SK-N-SH (cell line): ENCODE data around the gene GPRC5A. TPM values are rescaled to one million over a fixed set of nuclear protein-coding genes. Genes with fewer than 3 reads are reported as not detected.

Experiments used
- CTCF ChIA-PET: fragments of 300-600, 350-600 bp; formaldehyde crosslinking; extraction: SDS; loops from one replicate; lab custom pipeline; 2021; lab: Yijun Ruan, JAX
- POLR2A ChIA-PET: fragments of 350-600 bp; sonication (Branson Sonifier 250); formaldehyde crosslinking; extraction: SDS; loops from one replicate; lab custom pipeline; 2020; ENCODE audit warnings: antibody characterized with exemption, inconsistent platforms; lab: Yijun Ruan, JAX
- DNase-seq: peaks from one replicate; pipeline ENCODE4 v3.0.0; 2012
- H2AFZ ChIP-seq: fragments of 200-600 bp; sonication (generic); 2 replicates; pipeline ENCODE4 v1.8.1; 2016; ENCODE audit warnings: antibody characterized with exemption, mild to moderate bottlenecking, low read depth
- H3F3A ChIP-seq: fragments of 200-600 bp; sonication (generic); replicated peaks from 2 replicates; pipeline ENCODE3; 2016; ENCODE audit warnings: antibody characterized with exemption, mild to moderate bottlenecking; ENCODE audit not compliant: insufficient read depth
- H3K27ac ChIP-seq, 2 experiments: fragments of 200-500 bp in 1 of 2; fragments of 200-600 bp in 1 of 2; sonication (Bioruptor generic) in 1 of 2; sonication (generic), shearing (Covaris generic) in 1 of 2; 2 replicates each; pipeline versions ENCODE4 v1.5.1 to v1.6.1; 2014 to 2016; ENCODE audit warnings: low read depth in 2 of 2, inconsistent platforms in 1 of 2, low read length in 1 of 2, mild to moderate bottlenecking in 1 of 2, mixed read lengths in 1 of 2
- H3K27me3 ChIP-seq: fragments of 200-600 bp; sonication (generic), shearing (Covaris generic); 2 replicates; pipeline ENCODE4 v1.6.1; 2016; ENCODE audit warnings: mixed run types; ENCODE audit not compliant: insufficient read depth
- H3K36me3 ChIP-seq, 2 experiments: fragments of 200-500 bp in 1 of 2; fragments of 200-600 bp in 1 of 2; sonication (Bioruptor generic) in 1 of 2; sonication (generic) in 1 of 2; replicated peaks in 1 of 2; 2 replicates each; pipeline versions ENCODE3 to v1.5.1; 2014 to 2016; ENCODE audit warnings: low read length in 1 of 2, mild to moderate bottlenecking in 1 of 2; ENCODE audit not compliant: insufficient read depth in 2 of 2, control insufficient read depth in 1 of 2
- H3K4me1 ChIP-seq, 2 experiments: fragments of 200-500 bp in 1 of 2; fragments of 200-600 bp in 1 of 2; sonication (Bioruptor generic) in 1 of 2; sonication (generic), shearing (Covaris generic) in 1 of 2; 2 replicates each; pipeline versions ENCODE4 v1.5.1 to v1.6.1; 2014 to 2016; ENCODE audit warnings: low read depth in 1 of 2, low read length in 1 of 2, mixed run types in 1 of 2; ENCODE audit not compliant: insufficient read depth in 2 of 2, control insufficient read depth in 1 of 2
- H3K4me2 ChIP-seq: fragments of 200-600 bp; sonication (generic), shearing (Covaris generic); 2 replicates; pipeline ENCODE4 v1.6.1; 2017; ENCODE audit warnings: mixed run types
- H3K4me3 ChIP-seq, 2 experiments: fragments of 200-500 bp in 1 of 2; fragments of 200-600 bp in 1 of 2; sonication (Bioruptor generic) in 1 of 2; sonication (generic), shearing (Covaris generic) in 1 of 2; 2 replicates each; pipeline versions ENCODE4 v1.5.1 to v1.8.1; 2014 to 2016; ENCODE audit warnings: low read depth in 2 of 2, inconsistent platforms in 1 of 2, low read length in 1 of 2, mild to moderate bottlenecking in 1 of 2, mixed read lengths in 1 of 2, moderate library complexity in 1 of 2
- H3K79me2 ChIP-seq: fragments of 200-600 bp; sonication (generic); 2 replicates; pipeline ENCODE4 v1.8.1; 2017; ENCODE audit warnings: mild to moderate bottlenecking; ENCODE audit not compliant: insufficient read depth
- H3K9ac ChIP-seq: fragments of 200-600 bp; sonication (generic); 2 replicates; pipeline ENCODE4 v1.6.1; 2017; ENCODE audit warnings: mixed run types
- H3K9me2 ChIP-seq: fragments of 200-600 bp; sonication (generic); 2 replicates; pipeline ENCODE4 v1.6.1; 2017; ENCODE audit warnings: mixed run types
- H3K9me3 ChIP-seq: fragments of 200-600 bp; sonication (generic); 2 replicates; pipeline ENCODE4 v1.6.1; 2017; ENCODE audit warnings: mixed run types, mild to moderate bottlenecking, moderate library complexity
- H4K20me1 ChIP-seq: fragments of 200-600 bp; sonication (generic); 2 replicates; pipeline ENCODE4 v1.6.1; 2017; ENCODE audit warnings: mild to moderate bottlenecking, mixed run types; ENCODE audit not compliant: insufficient read depth
- ELF1 ChIP-seq: IDR thresholded peaks from 2 replicates; pipeline ENCODE4 v1.4.0; 2012
- EP300 ChIP-seq, 2 experiments: IDR thresholded peaks; 2 replicates each; pipeline versions ENCODE4 v1.4.0 to v1.6.1; 2012; ENCODE audit warnings: borderline replicate concordance in 1 of 2, low read depth in 1 of 2, low read length in 1 of 2
- EZH2phosphoT487 ChIP-seq: fragments of 200-600 bp; sonication (generic); IDR thresholded peaks from 2 replicates; pipeline ENCODE4 v1.6.1; 2017; ENCODE audit warnings: low read depth, mixed run types, mild to moderate bottlenecking, antibody characterized with exemption, moderate library complexity, borderline replicate concordance
- FOXM1 ChIP-seq: IDR thresholded peaks from 2 replicates; pipeline ENCODE4 v1.4.0; 2012; ENCODE audit warnings: low read depth, mild to moderate bottlenecking
- JUND ChIP-seq: IDR thresholded peaks from 2 replicates; pipeline ENCODE4 v1.4.0; 2012
- MEF2A ChIP-seq: IDR thresholded peaks from 2 replicates; pipeline ENCODE4 v1.4.0; 2012; ENCODE audit warnings: low read depth, borderline replicate concordance
- NRF1 ChIP-seq: IDR thresholded peaks from 2 replicates; pipeline ENCODE4 v1.6.1; 2012; ENCODE audit warnings: low read depth, mild to moderate bottlenecking, low read length
- POLR2AphosphoS5 ChIP-seq: IDR thresholded peaks from 2 replicates; pipeline ENCODE4 v1.6.1; 2012; ENCODE audit warnings: low read depth, low read length
- RAD21 ChIP-seq: IDR thresholded peaks from 2 replicates; pipeline ENCODE4 v1.6.1; 2012; ENCODE audit warnings: mild to moderate bottlenecking, low read length
- RXRA ChIP-seq: IDR thresholded peaks from 2 replicates; pipeline ENCODE4 v1.4.0; 2012; ENCODE audit warnings: low read depth, mild to moderate bottlenecking, borderline replicate concordance
- SIN3A ChIP-seq: IDR thresholded peaks from 2 replicates; pipeline ENCODE4 v1.6.1; 2012; ENCODE audit warnings: low read depth, mild to moderate bottlenecking, low read length, moderate library complexity, borderline replicate concordance
- SMC3 ChIP-seq: IDR thresholded peaks from 2 replicates; pipeline ENCODE4 v1.6.1; 2012; ENCODE audit warnings: low read depth, low read length, improper control_type of control experiment
- TCF12 ChIP-seq: IDR thresholded peaks from 2 replicates; pipeline ENCODE4 v1.4.0; 2012
- TEAD4 ChIP-seq: IDR thresholded peaks from 2 replicates; pipeline ENCODE4 v1.4.0; 2012; ENCODE audit warnings: mild to moderate bottlenecking, borderline replicate concordance; ENCODE audit not compliant: insufficient read depth
- YY1 ChIP-seq: IDR thresholded peaks from 2 replicates; pipeline ENCODE4 v1.4.0; 2012; ENCODE audit warnings: low read depth, mild to moderate bottlenecking
- WGBS: methylation state at CpG from one replicate; pipeline ENCODE4 v1.1.6; 2017; ENCODE audit warnings: low lambda C conversion rate; 5-methylcytosine and 5-hydroxymethylcytosine counted together
- polyA plus RNA-seq, 3 experiments: library from polyadenylated mRNA; depleted of rRNA; stranded (reverse); fragments of >200 nt; gene quantifications; 2 replicates each; pipeline ENCODE4 v1.2.3, GENCODE V29; 2012
- TF ChIP-seq, protein P1 (sequence below): fragments of 150-350 bp; IDR thresholded peaks from 2 replicates; pipeline ENCODE4 v1.6.1; 2017; ENCODE audit warnings: antibody characterized with exemption, low read length, low read depth, borderline replicate concordance
- TF ChIP-seq, protein P2 (sequence below): IDR thresholded peaks from 2 replicates; pipeline ENCODE4 v1.4.0; 2012; ENCODE audit warnings: low read depth, borderline replicate concordance
- TF ChIP-seq, protein P3 (sequence below): IDR thresholded peaks from 2 replicates; pipeline ENCODE4 v1.4.0; 2012; ENCODE audit warnings: low read depth, borderline replicate concordance

GPRC5A gene
- polyA plus RNA-seq, 1 of the 3 experiments (the other 2 are of a cell fraction), result 12.7 TPM

DNA sequence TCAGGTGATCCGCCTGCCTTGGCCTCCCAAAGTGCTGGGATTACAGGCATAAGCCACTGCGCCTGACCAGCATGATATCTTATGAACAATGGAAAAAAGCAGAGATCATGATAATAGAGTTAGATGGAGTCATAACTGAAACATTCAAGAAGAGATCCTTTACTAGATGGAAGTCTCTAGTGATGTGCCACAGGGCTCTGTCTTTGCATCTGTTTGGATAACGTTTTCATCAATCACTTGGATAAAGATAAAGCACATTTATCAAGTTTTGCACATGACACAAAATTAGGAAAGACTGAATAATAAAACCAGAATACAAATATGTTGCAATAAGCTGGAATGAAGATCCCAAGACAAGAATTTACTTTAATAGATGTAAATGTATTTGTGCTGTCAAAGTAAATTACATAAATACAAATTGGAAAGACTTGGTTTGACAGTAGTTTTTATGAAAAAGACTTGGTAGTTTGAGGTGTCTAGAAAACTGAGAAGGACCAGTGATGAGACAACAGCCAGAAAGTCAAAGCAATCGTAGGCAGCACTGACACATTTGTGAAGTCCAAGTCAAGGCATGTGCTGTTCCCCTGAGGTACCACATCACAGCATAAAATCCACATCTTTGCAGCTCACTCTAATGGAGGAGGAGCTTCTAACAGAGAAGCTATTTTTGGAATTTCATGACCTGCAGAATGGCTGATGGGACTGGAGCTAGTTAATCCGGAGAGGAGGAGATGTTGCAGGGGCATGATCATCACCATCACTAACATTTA lies 28.5 kb downstream of the GPRC5A start:
- Histone ChIP-seq H3K27me3 (no peaks in the 10 kb centered on the region), H3K9me2 (no peaks in the 10 kb centered on the region), H3K4me1 (no peaks in the 10 kb centered on the region), H3K9me3 (no peaks in the 10 kb centered on the region), H3K4me3 (no peak overlapping the region), H3K79me2 (no peaks in the 10 kb centered on the region), H4K20me1 (no peaks in the 10 kb centered on the region), H3F3A (no peaks in the 10 kb centered on the region), H3K9ac (no peak overlapping the region), H3K36me3 (no peaks in the 10 kb centered on the region), H2AFZ (no peak overlapping the region), H3K27ac (no peak overlapping the region), H3K4me2 (no peak overlapping the region)
- POLR2A ChIA-PET, result no interaction called here
- CTCF ChIA-PET, result interaction anchor here (1.4 to 4.8 kb wide), 3 partner anchors 62 to 292 kb away, joined by 4 to 29 read pairs (median 5); no protein-coding TSS in a partner anchor
- TF ChIP-seq TEAD4, result no peak
- TF ChIP-seq YY1, result no peak
- no peak for TF ChIP-seq POLR2AphosphoS5
- TF ChIP-seq JUND, result no peak
- no peak for TF ChIP-seq FOXM1
- TF ChIP-seq, protein P1, sequence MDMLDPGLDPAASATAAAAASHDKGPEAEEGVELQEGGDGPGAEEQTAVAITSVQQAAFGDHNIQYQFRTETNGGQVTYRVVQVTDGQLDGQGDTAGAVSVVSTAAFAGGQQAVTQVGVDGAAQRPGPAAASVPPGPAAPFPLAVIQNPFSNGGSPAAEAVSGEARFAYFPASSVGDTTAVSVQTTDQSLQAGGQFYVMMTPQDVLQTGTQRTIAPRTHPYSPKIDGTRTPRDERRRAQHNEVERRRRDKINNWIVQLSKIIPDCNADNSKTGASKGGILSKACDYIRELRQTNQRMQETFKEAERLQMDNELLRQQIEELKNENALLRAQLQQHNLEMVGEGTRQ, result no peak
- TF ChIP-seq RXRA, result no peak
- 66% methylated on average over 5 of the region's 5 CpGs for WGBS
- DNase-seq, result no peak

DNA sequence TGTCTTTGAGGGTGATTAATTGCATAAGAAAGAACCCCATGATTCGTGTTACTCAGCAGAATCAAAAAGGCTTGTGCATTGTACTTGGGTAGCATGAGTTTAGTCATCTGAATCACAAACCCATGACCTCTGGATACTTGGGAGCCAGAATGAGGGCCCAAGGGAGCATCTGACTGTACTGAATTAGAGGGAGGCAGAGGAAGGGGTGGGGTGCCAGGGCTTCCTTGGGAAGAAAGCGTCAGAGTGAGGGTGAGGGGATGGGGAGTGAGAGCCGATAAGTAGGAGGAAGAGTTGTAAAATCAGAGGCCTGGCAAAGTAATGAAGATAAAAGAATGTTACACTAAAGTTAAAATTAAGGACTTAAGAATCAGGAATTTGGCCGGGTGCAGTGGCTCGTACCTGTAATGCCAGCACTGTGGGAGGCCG lies 30.8 kb downstream of the GPRC5A start:
- no peaks in the 10 kb centered on the region for H4K20me1 ChIP-seq
- no peaks in the 10 kb centered on the region for H3K9me3 ChIP-seq
- TF ChIP-seq EP300 (IDR thresholded peaks at IDR 0.05; ENCODE audit: borderline replicate concordance in 1 of 2, low read depth in 1 of 2, low read length in 1 of 2), result no peak
- no peak for TF ChIP-seq TCF12
- TF ChIP-seq FOXM1, result no peak
- TF ChIP-seq POLR2AphosphoS5, result no peak
- no peak for TF ChIP-seq NRF1
- TF ChIP-seq MEF2A, result no peak
- TF ChIP-seq TEAD4, result no peak
- TF ChIP-seq, protein P2, sequence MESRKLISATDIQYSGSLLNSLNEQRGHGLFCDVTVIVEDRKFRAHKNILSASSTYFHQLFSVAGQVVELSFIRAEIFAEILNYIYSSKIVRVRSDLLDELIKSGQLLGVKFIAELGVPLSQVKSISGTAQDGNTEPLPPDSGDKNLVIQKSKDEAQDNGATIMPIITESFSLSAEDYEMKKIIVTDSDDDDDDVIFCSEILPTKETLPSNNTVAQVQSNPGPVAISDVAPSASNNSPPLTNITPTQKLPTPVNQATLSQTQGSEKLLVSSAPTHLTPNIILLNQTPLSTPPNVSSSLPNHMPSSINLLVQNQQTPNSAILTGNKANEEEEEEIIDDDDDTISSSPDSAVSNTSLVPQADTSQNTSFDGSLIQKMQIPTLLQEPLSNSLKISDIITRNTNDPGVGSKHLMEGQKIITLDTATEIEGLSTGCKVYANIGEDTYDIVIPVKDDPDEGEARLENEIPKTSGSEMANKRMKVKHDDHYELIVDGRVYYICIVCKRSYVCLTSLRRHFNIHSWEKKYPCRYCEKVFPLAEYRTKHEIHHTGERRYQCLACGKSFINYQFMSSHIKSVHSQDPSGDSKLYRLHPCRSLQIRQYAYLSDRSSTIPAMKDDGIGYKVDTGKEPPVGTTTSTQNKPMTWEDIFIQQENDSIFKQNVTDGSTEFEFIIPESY, result no peak
- no peak for TF ChIP-seq RAD21
- TF ChIP-seq EZH2phosphoT487, result no peak
- no peak for TF ChIP-seq SMC3
- TF ChIP-seq, protein P3, sequence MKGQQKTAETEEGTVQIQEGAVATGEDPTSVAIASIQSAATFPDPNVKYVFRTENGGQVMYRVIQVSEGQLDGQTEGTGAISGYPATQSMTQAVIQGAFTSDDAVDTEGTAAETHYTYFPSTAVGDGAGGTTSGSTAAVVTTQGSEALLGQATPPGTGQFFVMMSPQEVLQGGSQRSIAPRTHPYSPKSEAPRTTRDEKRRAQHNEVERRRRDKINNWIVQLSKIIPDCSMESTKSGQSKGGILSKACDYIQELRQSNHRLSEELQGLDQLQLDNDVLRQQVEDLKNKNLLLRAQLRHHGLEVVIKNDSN, result no peak
- TF ChIP-seq ELF1, result no peak
- TF ChIP-seq SIN3A, result no peak
- no peak overlapping the region for H3K9ac ChIP-seq
- H3F3A ChIP-seq, result no peaks in the 10 kb centered on the region
- H2AFZ ChIP-seq, result no peak overlapping the region
- ChIA-PET POLR2A (no interaction called here), CTCF (interaction anchor here (4.8 kb wide), 1 partner anchor 289 kb away, joined by 29 read pairs; no protein-coding TSS in a partner anchor)
- H3K27me3 ChIP-seq, result no peaks in the 10 kb centered on the region
- H3K27ac ChIP-seq, result no peak overlapping the region
- H3K36me3 ChIP-seq, result no peaks in the 10 kb centered on the region
- DNase-seq, result no peak
- H3K4me2 ChIP-seq, result no peak overlapping the region
- no peak overlapping the region for H3K4me3 ChIP-seq
- H3K4me1 ChIP-seq, result peaks cover 0 to 4% of the 10 kb centered on the region in 2 experiments; a peak in 1 of 4 replicates
- WGBS, result 74% methylated on average over 6 of the region's 6 CpGs
- H3K9me2 ChIP-seq, result no peaks in the 10 kb centered on the region
- H3K79me2 ChIP-seq, result no peaks in the 10 kb centered on the region
